Glutamatergic neuron (in vitro differentiated cells): ENCODE results near the gene CDH22. TPM values are rescaled to one million over a fixed set of nuclear protein-coding genes. Genes with fewer than 3 reads are reported as not detected.

Experiments used
- DNase-seq: peaks from one replicate; pipeline ENCODE4 v3.0.0; 2022
- H3K27ac Mint-ChIP-seq: one replicate; pipeline ENCODE4 v1.8.0; 2020; ENCODE audit warnings: mild to moderate bottlenecking, mixed read lengths, inconsistent platforms; ENCODE audit not compliant: unreplicated experiment
- H3K27me3 Mint-ChIP-seq: one replicate; pipeline ENCODE4 v1.8.0; 2020; ENCODE audit warnings: mild to moderate bottlenecking, moderate library complexity, mixed read lengths, inconsistent platforms; ENCODE audit not compliant: unreplicated experiment
- H3K36me3 Mint-ChIP-seq: one replicate; pipeline ENCODE4 v1.8.0; 2020; ENCODE audit warnings: mild to moderate bottlenecking, mixed read lengths, inconsistent platforms; ENCODE audit not compliant: unreplicated experiment
- H3K4me1 Mint-ChIP-seq: one replicate; pipeline ENCODE4 v1.8.0; 2020; ENCODE audit warnings: mild to moderate bottlenecking, low read depth, mixed read lengths, inconsistent platforms; ENCODE audit not compliant: unreplicated experiment
- H3K4me3 Mint-ChIP-seq: one replicate; pipeline ENCODE4 v1.8.0; 2020; ENCODE audit warnings: mild to moderate bottlenecking, mixed read lengths, inconsistent platforms; ENCODE audit not compliant: unreplicated experiment
- H3K9me3 Mint-ChIP-seq: one replicate; pipeline ENCODE4 v1.8.0; 2020; ENCODE audit warnings: mild to moderate bottlenecking, moderate library complexity, mixed read lengths, inconsistent platforms; ENCODE audit not compliant: unreplicated experiment
- CTCF ChIP-seq: fragments of 200-600 bp; sonication (generic); IDR thresholded peaks from one replicate; pipeline ENCODE4 v1.5.0; 2021; ENCODE audit not compliant: partially characterized antibody, unreplicated experiment
- total RNA-seq: library from RNA; stranded (reverse); fragmentation: NEBNext Ultra II Directional; extraction: Animal tissue kit (Norgen Biotek cat#: 25700); gene quantifications from one replicate; pipeline ENCODE4 v1.2.1, GENCODE V29; 2021; ENCODE audit not compliant: unreplicated experiment

The CDH22 gene
- total RNA-seq, 1 donor from 2014 or later: 7.9 TPM

GRCh38 chr20:46309945-46310344 lies 1.6 kb upstream of the CDH22 start:
- Mint-ChIP-seq H3K4me3 (no peak overlapping the region), H3K4me1 (peaks cover 7% of the 10 kb centered on the region), H3K27me3 (peaks cover 24% of the 10 kb centered on the region), H3K36me3 (no peaks in the 10 kb centered on the region), H3K27ac (no peak overlapping the region), H3K9me3 (peaks cover 7% of the 10 kb centered on the region)
- TF ChIP-seq CTCF: no peak
- no peak for DNase-seq

- peaks cover 20% of the 10 kb centered on the region for H3K27me3 Mint-ChIP-seq
- peaks cover 14% of the 10 kb centered on the region for H3K4me1 Mint-ChIP-seq
- H3K36me3 Mint-ChIP-seq: no peaks in the 10 kb centered on the region
- no peak overlapping the region for H3K27ac Mint-ChIP-seq
- peaks cover 5% of the 10 kb centered on the region for H3K9me3 Mint-ChIP-seq
- no peak overlapping the region for H3K4me3 Mint-ChIP-seq
- no peak for TF ChIP-seq CTCF
- DNase-seq: no peak
Observed at GRCh38 chr20:46307999-46308257, 370 bp downstream of the CDH22 start.

- DNase-seq: peak; percentile 81
- H3K4me1 Mint-ChIP-seq: peaks cover 20% of the 10 kb centered on the region
- H3K27me3 Mint-ChIP-seq: peaks cover 19% of the 10 kb centered on the region
- H3K4me3 Mint-ChIP-seq: peak overlapping the region; percentile 74
- H3K36me3 Mint-ChIP-seq: no peaks in the 10 kb centered on the region
- peaks cover 5% of the 10 kb centered on the region for H3K9me3 Mint-ChIP-seq
- H3K27ac Mint-ChIP-seq: no peak overlapping the region
- TF ChIP-seq CTCF: peak; percentile 86
Observed at GRCh38 chr20:46307139-46307998, 929 bp downstream of the CDH22 start.

- Mint-ChIP-seq H3K36me3 (no peaks in the 10 kb centered on the region), H3K4me3 (peak overlapping the region; percentile 74), H3K4me1 (peaks cover 22% of the 10 kb centered on the region), H3K27me3 (peaks cover 14% of the 10 kb centered on the region), H3K9me3 (peaks cover 5% of the 10 kb centered on the region), H3K27ac (peak overlapping the region; percentile 18)
- TF ChIP-seq CTCF: no peak
- no peak for DNase-seq
Observed at GRCh38 chr20:46306743-46307138, 1.6 kb downstream of the CDH22 start.

- peaks cover 19% of the 10 kb centered on the region for H3K4me1 Mint-ChIP-seq
- no peak for TF ChIP-seq CTCF
- no peaks in the 10 kb centered on the region for H3K36me3 Mint-ChIP-seq
- no peak overlapping the region for H3K4me3 Mint-ChIP-seq
- H3K27ac Mint-ChIP-seq: no peak overlapping the region
- peaks cover 4% of the 10 kb centered on the region for H3K9me3 Mint-ChIP-seq
- DNase-seq: no peak
- H3K27me3 Mint-ChIP-seq: peaks cover 12% of the 10 kb centered on the region
Observed at GRCh38 chr20:46305973-46306360, 2.3 kb downstream of the CDH22 start.
